ENCODE results near the gene KCNJ6.

- TF ChIP-seq CTCF (conservative IDR thresholded peaks at IDR 0.05; ENCODE audit: low read depth, low read length) (no peak), EZH2 (IDR thresholded peaks at IDR 0.05; ENCODE audit: borderline replicate concordance, low read depth, low read length, poor library complexity, severe bottlenecking) (no peak)
Measured at GRCh38 chr21:37606549-37606948, 309.7 kb downstream of the KCNJ6 start.

All from A673 (cell line).